Stomach (tissue), 9 donors: ENCODE measurements around the gene EFCC1. TPM values are rescaled to one million over a fixed set of nuclear protein-coding genes. Genes with fewer than 3 reads are reported as not detected.

ENCODE experiments used
- DNase-seq, 2 donors: peaks; one replicate each; pipeline versions ENCODE4 v3.0.0 to v3.0.0-alpha.2; 2013 to 2019
- H3K27ac ChIP-seq, 5 donors: fragments of 200-600 bp in 4 of 5; sonication (generic) in 4 of 5; one replicate each; pipeline ENCODE4 v1.5.1; 2013 to 2019; ENCODE audit warnings: mild to moderate bottlenecking in 1 of 5, moderate library complexity in 1 of 5
- H3K27me3 ChIP-seq, 3 donors: fragments of 200-600 bp; sonication (generic); one replicate each; pipeline ENCODE4 v1.5.1; 2017 to 2019; ENCODE audit warnings: mixed run types in 1 of 3
- H3K36me3 ChIP-seq, 4 donors: fragments of 200-600 bp; sonication (generic); 1 replicate in 3 of 4; 2 replicates in 1 of 4; pipeline ENCODE4 v1.5.1; 2016 to 2019
- H3K4me1 ChIP-seq, 4 donors: fragments of 200-600 bp; sonication (generic); one replicate each; pipeline ENCODE4 v1.5.1; 2016 to 2019
- H3K4me3 ChIP-seq, 4 donors: fragments of 200-600 bp; sonication (generic) in 3 of 4; one replicate each; pipeline ENCODE4 v1.5.1; 2016 to 2019; ENCODE audit warnings: mild to moderate bottlenecking in 1 of 4
- H3K9me3 ChIP-seq, 4 donors: fragments of 200-600 bp; sonication (generic); one replicate each; pipeline ENCODE4 v1.5.1; 2016 to 2019
- EP300 ChIP-seq: sonication (generic); formaldehyde crosslinking; IDR thresholded peaks from one replicate; pipeline ENCODE4 v1.6.1; 2017; ENCODE audit warnings: antibody characterized with exemption
- POLR2A ChIP-seq, 4 donors: fragments of 450-650 bp; IDR thresholded peaks; one replicate each; pipeline ENCODE4 v1.6.1; 2016; ENCODE audit warnings: antibody characterized with exemption in 4 of 4, control low read depth in 2 of 4, mild to moderate bottlenecking in 1 of 4, moderate library complexity in 1 of 4
- POLR2AphosphoS5 ChIP-seq, 3 donors: sonication (generic); formaldehyde crosslinking; IDR thresholded peaks; one replicate each; pipeline ENCODE4 v1.6.1; 2016; ENCODE audit warnings: antibody characterized with exemption in 3 of 3
- WGBS, 5 donors: extraction: QIAGEN DNeasy Blood & Tissue Kit in 3 of 5; methylation state at CpG; one replicate each; pipeline versions ENCODE4 v1.1.5 to v1.1.7; 2013 to 2018; 5-methylcytosine and 5-hydroxymethylcytosine counted together
- intact Hi-C: fragments of 100-400 bp; cut with DNase I; formaldehyde crosslinking; loops from one replicate; pipeline ENCODE4 v1.15.1; 2023; ENCODE audit warnings: low total_unique reads
- polyA plus RNA-seq, 3 donors: library from polyadenylated mRNA; stranded (reverse); fragments of 200-250 nt; gene quantifications; one replicate each; pipeline ENCODE4 v1.2.3, GENCODE V29; 2013
- total RNA-seq, 5 donors: library from RNA; depleted of rRNA; stranded (reverse); fragments of >200 nt; gene quantifications; one replicate each; pipeline versions ENCODE4 v1.1.0 to v1.2.3, GENCODE V29; 2014 to 2016
- TF ChIP-seq, protein P1 (sequence below), 7 experiments: fragments of 450-650 bp in 4 of 7; fragments of 200-600 bp in 3 of 7; sonication (generic) in 3 of 7; IDR thresholded peaks; one replicate each; pipeline ENCODE4 v1.5.1; 2016 to 2019; ENCODE audit warnings: antibody characterized with exemption in 7 of 7, control low read depth in 2 of 7, mild to moderate bottlenecking in 1 of 7
- donor health status: healthy with polysubstance abuse.
- donor health status: Bipolar disorder and iron deficiency.
- donor health status: healthy.

Gene EFCC1
- total and polyA plus RNA-seq, 8 donors = 1.0 to 13.9 (median 9.2) TPM

DNA sequence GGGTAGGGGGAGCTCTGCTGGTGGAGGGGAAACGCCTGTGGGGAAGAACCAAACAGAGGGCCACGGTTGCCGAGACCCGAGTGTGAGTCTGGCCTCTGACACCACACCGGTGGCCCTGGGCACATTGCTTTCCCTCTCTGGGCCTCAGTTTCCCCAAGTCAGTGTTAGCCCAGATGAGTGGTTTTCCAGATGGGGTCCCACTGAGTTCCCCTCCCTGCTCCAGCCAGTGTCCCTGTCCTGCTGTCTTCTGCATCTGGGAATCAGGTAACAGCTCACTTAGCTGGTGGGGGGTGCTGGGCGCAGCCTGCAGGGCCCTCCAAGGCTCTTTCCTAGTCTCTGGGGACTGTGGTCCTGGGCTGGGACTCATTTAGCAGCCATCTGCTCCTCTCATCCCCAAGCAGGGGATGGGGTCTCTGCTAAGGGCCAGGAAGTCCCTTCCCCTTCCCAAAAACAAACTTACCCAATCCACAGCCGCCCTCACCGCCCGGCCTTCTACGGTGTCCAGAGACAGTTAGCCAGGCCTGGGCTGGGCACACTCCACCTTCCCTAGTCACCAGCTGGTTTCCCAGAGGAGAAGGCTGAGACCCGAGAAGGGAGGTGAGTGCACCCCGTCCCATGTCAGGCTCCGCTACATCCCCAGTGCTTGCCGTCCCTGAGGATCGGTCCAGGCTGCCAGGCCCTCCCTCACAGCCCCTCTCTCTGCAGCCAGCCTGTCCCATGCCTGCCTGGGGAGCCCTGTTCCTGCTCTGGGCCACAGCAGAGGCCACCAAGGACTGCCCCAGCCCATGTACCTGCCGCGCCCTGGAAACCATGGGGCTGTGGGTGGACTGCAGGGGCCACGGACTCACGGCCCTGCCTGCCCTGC is 60.2 kb downstream of the EFCC1 start:
- no peaks in the 10 kb centered on the region for H3K36me3 ChIP-seq
- intact Hi-C loops = no loop called here
- WGBS, 5 donors = 86 to 93% (median 92%) methylated on average over 9 to 19 of the region's 19 CpGs
- no peaks in the 10 kb centered on the region for H3K27me3 ChIP-seq
- no peak overlapping the region for H3K27ac ChIP-seq
- no peak for DNase-seq
- H3K9me3 ChIP-seq = no peaks in the 10 kb centered on the region
- H3K4me3 ChIP-seq = no peak overlapping the region
- peaks cover 10 to 27% (median 21%) of the 10 kb centered on the region in 4 donors for H3K4me1 ChIP-seq
- TF ChIP-seq POLR2A (IDR thresholded peaks at IDR 0.05) (no peak), EP300 (no peak), POLR2AphosphoS5 (IDR thresholded peaks at IDR 0.05) (no peak)
- TF ChIP-seq, protein P1, sequence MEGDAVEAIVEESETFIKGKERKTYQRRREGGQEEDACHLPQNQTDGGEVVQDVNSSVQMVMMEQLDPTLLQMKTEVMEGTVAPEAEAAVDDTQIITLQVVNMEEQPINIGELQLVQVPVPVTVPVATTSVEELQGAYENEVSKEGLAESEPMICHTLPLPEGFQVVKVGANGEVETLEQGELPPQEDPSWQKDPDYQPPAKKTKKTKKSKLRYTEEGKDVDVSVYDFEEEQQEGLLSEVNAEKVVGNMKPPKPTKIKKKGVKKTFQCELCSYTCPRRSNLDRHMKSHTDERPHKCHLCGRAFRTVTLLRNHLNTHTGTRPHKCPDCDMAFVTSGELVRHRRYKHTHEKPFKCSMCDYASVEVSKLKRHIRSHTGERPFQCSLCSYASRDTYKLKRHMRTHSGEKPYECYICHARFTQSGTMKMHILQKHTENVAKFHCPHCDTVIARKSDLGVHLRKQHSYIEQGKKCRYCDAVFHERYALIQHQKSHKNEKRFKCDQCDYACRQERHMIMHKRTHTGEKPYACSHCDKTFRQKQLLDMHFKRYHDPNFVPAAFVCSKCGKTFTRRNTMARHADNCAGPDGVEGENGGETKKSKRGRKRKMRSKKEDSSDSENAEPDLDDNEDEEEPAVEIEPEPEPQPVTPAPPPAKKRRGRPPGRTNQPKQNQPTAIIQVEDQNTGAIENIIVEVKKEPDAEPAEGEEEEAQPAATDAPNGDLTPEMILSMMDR (IDR thresholded peaks at IDR 0.05) = no peak

DNA sequence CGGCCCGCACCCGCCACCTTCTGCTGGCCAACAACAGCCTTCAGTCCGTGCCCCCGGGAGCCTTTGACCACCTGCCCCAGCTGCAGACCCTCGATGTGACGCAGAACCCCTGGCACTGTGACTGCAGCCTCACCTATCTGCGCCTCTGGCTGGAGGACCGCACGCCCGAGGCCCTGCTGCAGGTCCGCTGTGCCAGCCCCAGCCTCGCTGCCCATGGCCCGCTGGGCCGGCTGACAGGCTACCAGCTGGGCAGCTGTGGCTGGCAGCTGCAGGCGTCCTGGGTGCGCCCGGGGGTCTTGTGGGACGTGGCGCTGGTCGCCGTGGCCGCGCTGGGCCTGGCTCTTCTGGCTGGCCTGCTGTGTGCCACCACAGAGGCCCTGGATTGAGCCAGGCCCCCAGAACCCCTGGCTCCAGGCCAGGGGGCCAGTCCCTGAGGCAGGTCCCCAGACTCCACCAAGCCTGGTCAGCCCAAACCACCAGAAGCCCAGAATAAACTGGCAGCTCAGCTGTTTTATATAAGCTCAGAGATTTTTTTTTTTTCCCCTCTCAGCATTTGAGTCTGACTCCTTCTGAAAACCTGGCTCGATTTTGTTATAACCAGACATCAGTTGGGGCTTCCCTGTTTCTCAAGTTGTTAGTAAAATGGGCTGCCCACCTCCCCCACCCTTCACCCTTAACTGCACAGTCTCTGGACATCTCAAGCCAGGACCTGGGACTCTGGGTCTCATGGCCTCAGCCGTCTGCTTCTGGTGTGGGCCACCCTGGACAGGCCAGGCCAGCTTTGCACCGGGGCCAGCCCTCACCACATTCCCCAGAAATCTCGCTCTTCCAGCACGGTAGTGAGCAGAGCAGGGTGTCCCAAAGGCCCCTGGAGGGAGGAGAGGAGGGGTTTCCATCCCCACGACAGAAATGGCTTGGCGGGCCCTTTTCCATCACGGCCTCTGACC is 61.1 kb downstream of the EFCC1 start:
- H3K27ac ChIP-seq = peak overlapping the region in 1 of 5 donors; percentile 37
- TF ChIP-seq POLR2AphosphoS5 (IDR thresholded peaks at IDR 0.05) (no peak), POLR2A (IDR thresholded peaks at IDR 0.05) (no peak), EP300 (no peak)
- TF ChIP-seq, protein P1 (IDR thresholded peaks at IDR 0.05) = no peak
- intact Hi-C loops = no loop called here
- no peaks in the 10 kb centered on the region for H3K9me3 ChIP-seq
- no peak for DNase-seq
- 80 to 89% (median 86%) methylated on average over 11 to 32 of the region's 32 CpGs for WGBS, 5 donors
- peaks cover 10 to 20% (median 17%) of the 10 kb centered on the region in 4 donors for H3K4me1 ChIP-seq
- H3K27me3 ChIP-seq = no peaks in the 10 kb centered on the region
- H3K4me3 ChIP-seq = no peak overlapping the region
- no peaks in the 10 kb centered on the region for H3K36me3 ChIP-seq

DNA sequence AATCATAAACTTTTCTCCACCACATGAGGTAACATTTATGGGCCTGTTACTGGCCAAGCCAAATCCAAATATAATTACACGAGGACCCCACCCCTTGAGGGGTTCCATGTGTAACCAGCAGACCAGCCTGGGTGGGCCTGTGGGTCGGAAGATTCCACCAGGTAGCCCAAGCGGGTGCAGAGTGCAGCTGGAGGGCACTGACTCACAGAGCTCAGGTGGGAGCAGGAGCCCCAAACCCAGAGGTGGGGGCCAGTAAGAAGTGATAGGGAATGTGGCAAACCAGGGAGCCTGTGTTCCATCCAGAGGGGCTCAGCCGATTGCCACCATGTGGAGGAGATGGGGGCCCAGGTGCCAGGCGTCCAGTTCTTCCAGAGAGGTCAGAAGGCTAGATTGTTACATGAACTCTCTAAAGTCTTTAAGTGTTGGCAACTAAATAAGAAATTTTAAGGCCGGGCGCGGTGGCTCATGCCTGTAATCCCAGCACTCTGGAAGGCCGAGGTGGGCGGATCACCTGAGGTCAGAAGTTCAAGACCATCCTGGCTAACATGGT is 62.1 kb downstream of the EFCC1 start:
- peaks cover 6 to 19% (median 16%) of the 10 kb centered on the region in 4 donors for H3K4me1 ChIP-seq
- no peaks in the 10 kb centered on the region for H3K27me3 ChIP-seq
- no peak for TF ChIP-seq POLR2AphosphoS5 (IDR thresholded peaks at IDR 0.05)
- TF ChIP-seq EP300 = no peak
- TF ChIP-seq POLR2A (IDR thresholded peaks at IDR 0.05) = no peak
- TF ChIP-seq, protein P1 (IDR thresholded peaks at IDR 0.05) = no peak
- WGBS, 5 donors = 78 to 89% (median 87%) methylated on average over 10 of the region's 10 CpGs
- no peak overlapping the region for H3K4me3 ChIP-seq
- H3K27ac ChIP-seq = no peak overlapping the region
- intact Hi-C loops = no loop called here
- no peaks in the 10 kb centered on the region for H3K9me3 ChIP-seq
- no peak for DNase-seq
- no peaks in the 10 kb centered on the region for H3K36me3 ChIP-seq
